ENCODE results near the gene MAP3K5.

- TF ChIP-seq CTCF (IDR thresholded peaks at IDR 0.05) (no peak), POLR2A (IDR thresholded peaks at IDR 0.05; ENCODE audit: low read depth) (no peak)
These were observed 180.5 kb downstream of the MAP3K5 start for GRCh38 chr6:136611746-136612145.
